ENCODE results near the gene PLEKHB1.
A peak's percentile ranks its signal among the peaks of the same experiment; 100 is the strongest.

PLEKHB1 gene

DNA sequence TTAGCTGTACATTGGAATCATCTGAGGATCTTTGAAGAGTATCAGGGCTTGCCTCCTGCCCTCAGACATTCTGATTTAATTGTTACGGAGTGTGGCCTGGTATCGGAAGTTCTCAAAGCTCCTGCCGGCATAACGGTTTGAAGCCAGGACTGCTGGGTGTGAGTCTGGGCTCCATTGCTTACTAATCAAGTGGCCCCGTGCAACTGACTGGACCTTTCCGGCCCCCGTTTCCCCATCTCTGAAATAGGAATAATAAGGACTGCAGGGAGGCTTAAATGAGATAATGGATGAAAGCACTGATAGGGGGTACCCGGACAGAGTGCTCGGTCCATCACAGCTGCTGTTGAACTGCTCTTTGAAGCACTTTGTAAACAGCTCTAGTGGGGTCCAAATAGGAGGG lies 1.7 kb downstream of the PLEKHB1 start:
- DNase-seq (ENCODE audit: low read depth in 2 of 2) = no peak

DNA sequence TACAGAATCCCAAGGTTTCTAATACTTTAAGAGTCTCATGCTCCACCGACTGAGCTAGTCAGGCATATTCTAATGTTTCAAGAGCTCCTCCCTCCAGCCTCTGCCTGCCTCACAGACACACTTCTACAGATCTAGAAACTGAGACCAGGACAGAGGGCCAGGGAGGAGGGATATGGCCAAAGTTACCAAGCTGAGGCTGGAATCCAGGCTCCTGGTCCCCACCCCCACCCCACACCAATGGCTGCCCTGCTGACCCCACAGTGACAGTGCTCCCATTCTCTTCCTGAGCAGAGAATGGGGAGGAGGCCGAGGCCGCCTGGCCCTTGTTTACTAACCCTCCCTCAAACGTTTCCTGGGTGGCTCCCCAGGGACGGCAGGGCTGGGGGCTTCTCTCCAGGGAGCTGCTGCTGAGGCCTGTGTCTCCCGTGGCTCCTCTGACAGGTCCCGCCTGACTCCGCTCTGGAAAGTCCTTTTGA lies 2.2 kb downstream of the PLEKHB1 start:
- DNase-seq (ENCODE audit: low read depth in 2 of 2) = no peak

DNA sequence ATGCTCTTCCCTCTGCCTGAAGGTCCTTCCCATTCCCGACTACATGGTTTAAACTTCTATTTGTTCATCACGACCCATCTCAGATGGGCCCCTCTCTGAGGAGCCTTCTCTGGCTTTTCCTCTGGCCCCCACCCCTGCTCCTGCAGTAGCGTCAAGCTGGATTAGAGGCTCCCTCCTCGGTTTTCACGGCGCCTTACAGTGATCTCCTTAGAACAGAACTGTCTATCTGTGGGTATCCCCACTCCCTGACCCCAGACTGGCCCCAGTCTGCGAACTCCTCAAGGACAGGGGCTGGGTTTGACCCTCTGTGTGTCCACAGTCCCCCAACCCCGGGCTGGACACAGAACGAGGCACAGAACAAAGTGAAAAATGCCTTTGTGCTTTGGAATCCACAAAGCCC lies 2.8 kb downstream of the PLEKHB1 start:
- DNase-seq (ENCODE audit: low read depth in 2 of 2) = no peak

DNA sequence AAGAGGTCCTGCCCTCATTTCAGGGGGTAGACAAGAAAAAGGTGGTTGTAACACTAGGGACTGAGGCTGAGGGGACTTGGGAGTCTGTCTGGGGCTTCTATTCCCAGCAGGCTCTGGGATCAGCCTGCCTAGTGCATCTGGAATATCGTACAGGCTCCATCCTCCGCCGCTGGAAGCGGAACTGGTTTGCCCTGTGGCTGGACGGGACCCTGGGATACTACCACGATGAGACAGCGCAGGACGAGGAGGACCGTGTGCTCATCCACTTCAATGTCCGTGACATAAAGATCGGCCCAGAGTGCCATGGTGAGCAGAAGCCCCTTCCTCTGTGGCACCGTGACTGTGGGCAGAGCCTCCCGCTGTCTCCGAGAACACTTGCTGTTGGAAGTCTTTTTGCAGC lies 4.0 kb downstream of the PLEKHB1 start:
- DNase-seq (ENCODE audit: low read depth in 2 of 2) = no peak

DNA sequence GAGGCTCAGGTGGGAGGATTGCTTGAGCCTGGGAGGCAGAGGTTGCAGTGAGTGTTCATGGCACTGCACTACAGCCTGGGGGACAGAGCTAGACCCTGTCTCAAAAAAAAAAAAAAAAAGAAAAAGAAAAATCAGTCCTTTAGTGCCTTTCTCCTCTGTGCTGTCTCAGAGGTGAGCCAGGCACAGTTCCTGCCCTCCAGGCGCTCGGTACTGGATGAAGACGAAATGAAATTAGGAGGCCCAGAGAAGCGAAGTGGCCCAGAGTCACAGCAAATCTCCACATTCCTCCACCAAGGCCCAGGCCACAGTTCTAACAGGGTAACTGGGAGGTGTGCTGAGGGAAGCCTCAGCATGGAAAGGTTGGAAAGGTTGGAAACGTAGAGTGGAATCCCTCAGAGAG lies 4.9 kb downstream of the PLEKHB1 start:
- no peak for DNase-seq (ENCODE audit: low read depth in 2 of 2)

DNA sequence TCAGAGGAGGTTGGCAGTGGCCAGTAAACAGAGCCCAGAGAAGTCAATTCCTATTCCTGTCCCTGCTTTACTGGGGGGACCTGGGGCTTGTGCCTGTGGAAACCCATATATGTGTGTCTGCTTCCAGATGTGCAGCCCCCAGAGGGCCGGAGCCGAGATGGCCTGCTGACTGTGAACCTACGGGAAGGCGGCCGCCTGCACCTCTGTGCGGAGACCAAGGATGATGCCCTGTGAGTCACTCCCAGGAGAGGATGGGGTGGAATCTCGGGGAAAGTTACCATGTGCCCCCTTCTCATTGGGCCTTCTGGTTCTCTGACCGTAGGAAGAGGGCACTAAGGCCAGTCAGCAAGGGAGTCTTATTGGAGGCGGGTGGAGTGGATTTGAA lies 5.3 kb downstream of the PLEKHB1 start:
- DNase-seq (ENCODE audit: low read depth in 2 of 2) = no peak

DNA sequence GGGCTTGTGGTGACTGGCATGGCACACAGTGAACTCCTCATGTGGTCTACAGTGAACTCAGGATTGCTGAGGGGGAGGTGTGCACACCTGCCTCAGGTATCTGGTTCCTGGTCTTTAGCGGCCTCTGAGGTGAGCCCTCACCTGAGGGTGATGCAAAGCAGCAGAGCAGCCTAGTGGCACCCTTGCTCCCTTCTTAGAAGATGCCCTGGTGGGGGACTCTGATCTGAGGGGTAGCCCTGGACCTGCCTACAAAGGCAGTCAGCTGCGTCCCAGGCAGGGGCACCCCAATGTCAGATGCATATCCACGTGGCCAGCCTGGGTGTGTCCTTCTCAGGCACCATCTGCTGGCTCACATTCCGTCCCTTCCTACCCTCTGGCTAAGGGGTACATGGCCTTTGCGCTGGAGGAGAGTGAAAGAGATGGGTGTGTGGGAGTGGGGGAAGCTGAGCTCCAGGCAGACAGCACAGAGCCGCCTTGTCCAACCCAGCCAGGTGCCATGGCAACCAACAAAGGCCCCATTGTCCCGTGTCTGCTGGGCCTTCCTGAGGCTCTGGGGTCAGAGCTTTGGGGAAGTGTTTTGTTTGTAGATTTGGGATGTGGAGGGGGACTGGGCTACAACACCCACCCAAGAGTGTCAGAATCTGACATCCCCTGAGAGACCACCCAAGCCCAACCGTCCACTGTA lies 5.8 kb downstream of the PLEKHB1 start:
- no peak for DNase-seq (ENCODE audit: low read depth in 2 of 2)

DNA sequence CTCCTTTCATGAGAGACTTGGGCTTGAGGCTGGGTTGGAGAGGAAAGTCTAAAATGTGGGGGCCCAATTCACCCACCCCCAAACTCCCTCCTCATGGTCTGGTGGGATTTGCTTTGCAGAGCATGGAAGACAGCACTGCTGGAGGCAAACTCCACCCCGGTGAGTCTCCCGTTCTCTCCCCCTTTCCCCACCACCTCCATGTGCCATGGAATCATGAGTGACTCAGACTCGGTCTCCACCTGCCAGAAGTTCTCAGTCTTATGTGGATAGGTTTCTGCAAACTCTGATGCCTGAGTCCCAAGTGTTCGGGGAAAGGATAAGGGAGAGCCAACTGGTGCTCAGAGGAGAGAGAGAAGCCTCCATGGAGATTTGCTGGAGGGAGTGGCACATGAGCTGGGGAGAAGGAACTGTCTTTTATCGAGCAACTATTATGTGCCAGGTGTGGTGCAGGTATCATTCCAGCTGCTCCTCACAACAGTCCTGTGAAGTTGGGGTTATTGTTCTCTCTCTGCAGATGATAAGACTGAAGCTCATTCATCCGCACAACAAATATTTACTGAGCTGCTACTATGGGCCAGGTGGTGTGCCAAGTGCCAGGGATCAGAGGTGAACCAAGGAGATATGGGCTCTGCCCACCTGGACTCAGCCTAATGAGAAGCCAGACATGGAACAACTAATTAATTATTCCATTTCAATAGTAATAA lies 6.6 kb downstream of the PLEKHB1 start:
- DNase-seq (ENCODE audit: low read depth in 2 of 2) = no peak

DNA sequence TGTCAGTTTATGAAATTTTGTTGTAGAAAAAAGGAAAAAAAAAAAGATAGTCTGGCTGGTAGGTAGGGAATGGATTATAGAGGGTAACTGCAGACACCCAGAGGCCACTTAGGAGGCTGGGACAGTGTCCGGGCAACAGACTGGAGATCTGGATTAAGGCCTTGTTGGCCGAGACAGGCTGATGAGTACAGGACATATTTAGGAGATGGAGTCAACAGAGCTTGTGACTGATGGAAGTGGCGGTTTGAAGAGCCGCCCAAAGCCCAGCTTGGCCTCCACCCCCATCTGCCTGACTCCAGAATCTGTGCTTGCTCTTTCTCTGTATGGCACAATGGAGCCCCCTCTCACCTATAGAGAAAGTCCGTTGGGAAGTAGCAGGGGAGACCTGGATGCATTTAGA lies 7.6 kb downstream of the PLEKHB1 start:
- DNase-seq (ENCODE audit: low read depth in 2 of 2) = no peak

DNA sequence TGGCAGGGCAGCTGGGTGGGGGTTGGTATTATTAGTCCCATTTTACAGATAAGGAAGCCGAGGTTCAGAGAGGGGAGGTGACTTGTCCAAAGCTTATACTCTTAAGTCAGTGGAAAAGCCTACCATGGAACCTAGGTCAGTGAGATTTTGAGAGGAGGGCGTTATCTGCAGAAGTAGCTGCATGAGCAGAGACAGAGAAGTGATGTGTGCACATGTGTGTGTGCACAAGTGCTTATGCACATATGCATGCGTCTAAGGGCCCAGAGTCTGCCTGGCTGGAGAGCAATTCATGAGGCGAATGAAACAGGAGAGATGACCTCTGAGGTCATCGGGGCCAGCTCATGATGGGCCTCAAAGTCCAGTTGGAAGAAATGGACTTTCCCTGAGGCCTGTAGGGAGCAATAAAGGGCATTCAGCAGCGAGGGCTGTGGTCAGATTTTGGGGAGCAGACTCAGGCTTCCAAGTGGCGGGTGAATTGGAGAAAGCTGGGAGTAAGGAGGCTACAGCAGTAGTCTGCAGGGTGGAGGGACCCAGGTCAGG lies 8.2 kb downstream of the PLEKHB1 start:
- DNase-seq (ENCODE audit: low read depth in 2 of 2) = no peak

DNA sequence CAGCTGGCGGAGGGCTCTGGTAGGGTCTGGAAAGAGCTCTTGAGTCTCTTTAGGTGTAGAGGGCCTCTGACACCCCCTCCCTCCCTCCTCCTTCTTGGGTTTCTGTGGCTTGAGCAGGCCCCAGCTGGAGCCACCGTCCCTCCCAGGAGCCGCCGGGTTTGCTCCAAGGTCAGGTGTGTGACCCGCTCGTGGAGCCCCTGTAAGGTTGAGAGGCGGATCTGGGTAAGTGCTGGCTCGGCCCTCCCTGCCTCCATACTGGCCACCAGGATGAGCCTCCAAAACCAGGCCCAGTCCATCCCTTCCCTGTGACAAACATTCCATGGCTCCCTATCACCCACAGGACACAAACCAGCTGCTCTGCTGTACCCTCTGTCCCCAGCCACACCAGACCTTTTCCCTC lies 9.3 kb downstream of the PLEKHB1 start:
- DNase-seq (ENCODE audit: low read depth in 2 of 2) = no peak

DNA sequence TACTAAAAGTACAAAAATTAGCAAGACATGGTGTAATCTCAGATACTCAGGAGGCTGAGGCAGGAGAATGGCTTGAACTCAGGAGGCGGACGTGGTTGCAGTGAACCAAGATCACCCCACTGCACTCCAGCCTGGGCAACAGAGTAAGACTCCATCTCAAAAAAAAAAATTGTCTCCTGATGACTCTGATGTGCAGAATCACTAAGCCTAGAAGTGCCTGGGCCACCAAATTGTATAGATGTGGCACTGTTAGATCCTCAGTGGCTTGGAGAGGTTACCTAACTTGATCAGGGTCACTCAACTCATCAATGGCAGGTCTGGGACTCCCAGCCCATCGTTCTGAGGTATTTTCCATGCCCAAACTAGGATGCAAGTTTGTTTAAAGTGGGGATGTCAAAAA lies 10.6 kb downstream of the PLEKHB1 start:
- DNase-seq (ENCODE audit: low read depth in 2 of 2) = no peak

DNA sequence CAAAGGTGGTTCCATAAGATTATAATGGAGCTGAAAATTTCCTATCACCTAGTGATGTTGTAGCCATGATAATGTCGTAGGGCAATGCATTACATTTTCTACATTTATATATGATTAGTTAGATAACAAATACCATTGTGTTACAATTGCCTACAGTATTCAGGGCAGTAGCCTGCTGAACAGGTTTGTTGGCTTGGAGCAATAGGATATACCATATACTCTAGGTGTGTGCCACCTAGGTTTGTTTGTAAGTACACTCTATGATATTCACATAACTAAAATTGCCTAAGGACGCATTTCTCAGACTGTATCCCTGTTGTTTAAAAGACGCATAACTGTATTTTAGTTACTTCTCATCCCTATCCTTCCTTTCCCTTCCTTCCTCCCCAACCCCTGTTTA lies 13.6 kb downstream of the PLEKHB1 start:
- DNase-seq (ENCODE audit: low read depth in 2 of 2) = no peak

DNA sequence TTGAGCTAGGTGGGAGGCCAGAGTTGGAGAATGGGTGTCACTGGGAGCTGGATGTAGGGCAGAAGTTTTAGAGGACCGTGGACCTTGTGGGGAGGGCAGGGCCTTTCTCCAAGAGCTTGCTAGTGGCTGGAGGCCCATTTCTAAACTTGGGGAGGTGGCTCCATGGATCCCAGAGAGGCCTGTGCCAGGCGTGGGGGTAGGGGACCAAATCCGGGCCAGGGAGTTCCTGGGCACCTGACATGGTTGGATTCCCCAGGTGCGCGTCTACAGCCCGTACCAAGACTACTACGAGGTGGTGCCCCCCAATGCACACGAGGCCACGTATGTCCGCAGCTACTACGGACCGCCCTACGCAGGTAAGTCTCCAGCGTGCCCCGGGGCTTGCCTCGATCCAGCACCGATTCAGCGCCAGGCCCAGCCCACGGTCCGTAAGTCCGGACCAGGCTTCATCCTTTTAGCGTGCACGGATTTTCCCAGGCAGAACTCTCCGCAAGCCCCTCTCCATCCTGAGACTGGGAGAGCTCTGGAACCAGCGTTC lies 14.2 kb downstream of the PLEKHB1 start:
- no peak for DNase-seq (ENCODE audit: low read depth in 2 of 2)

DNA sequence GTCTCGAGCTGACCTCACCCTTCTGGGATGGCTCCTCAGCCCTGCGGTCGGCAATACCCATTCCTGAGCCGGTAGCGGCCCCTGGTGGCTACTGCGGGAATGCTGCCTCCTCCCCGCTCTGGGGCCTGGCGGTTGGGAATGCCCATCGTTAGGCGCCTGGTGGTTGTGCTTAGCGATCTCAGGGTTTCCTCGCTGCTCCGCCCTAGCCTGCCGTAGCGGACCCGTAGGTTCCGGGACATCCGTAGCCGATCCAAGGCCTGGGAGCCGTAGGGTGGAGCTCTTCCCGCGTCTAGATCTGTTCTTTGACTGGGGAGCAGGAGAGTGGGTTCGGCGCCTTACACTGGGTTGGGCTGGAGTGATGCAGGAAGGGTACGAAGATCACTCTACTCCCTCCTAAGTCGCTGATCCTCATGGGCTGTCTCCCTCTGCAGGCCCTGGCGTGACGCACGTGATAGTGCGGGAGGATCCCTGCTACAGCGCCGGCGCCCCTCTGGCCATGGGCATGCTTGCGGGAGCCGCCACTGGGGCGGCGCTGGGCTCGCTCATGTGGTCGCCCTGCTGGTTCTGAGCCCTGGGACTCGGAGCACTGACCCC lies 14.8 kb downstream of the PLEKHB1 start:
- DNase-seq (ENCODE audit: low read depth in 2 of 2) = peak; percentile 71 to 84

DNA sequence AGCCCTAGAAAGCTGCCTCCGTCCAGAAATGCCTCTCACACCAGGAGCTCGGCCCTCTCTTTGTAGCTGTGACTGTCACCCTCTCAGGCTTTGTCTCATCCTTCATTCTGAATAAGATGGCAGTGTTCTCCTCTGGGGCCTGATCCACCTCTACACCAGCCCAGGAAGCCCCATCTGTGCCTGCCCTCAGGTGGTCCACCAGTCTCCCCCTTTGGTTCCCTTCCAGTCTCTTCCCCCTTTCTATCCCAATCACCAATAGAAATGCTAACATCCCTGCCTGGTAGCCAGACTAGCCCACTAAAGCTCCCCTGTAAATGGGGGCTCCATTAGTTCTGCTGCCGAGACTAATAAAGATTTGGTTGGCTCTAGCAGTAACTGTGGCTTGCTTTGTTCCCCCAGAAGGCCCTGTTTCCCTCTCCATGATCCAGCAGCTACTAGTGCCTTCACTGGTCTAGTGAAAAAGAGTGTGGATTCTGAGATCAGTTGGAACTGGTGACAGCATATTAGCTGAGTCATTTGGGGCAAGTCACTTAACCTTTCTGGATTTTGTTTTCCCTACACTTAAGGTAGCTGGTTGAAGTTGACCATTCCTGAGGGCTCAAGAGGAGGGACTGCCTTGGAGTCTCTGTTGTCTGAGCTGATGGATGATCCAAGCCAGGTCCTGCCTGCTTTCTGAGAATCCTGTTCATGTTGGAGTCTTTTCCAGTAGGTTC lies 16.2 kb downstream of the PLEKHB1 start:
- DNase-seq (ENCODE audit: low read depth in 2 of 2) = no peak

DNA sequence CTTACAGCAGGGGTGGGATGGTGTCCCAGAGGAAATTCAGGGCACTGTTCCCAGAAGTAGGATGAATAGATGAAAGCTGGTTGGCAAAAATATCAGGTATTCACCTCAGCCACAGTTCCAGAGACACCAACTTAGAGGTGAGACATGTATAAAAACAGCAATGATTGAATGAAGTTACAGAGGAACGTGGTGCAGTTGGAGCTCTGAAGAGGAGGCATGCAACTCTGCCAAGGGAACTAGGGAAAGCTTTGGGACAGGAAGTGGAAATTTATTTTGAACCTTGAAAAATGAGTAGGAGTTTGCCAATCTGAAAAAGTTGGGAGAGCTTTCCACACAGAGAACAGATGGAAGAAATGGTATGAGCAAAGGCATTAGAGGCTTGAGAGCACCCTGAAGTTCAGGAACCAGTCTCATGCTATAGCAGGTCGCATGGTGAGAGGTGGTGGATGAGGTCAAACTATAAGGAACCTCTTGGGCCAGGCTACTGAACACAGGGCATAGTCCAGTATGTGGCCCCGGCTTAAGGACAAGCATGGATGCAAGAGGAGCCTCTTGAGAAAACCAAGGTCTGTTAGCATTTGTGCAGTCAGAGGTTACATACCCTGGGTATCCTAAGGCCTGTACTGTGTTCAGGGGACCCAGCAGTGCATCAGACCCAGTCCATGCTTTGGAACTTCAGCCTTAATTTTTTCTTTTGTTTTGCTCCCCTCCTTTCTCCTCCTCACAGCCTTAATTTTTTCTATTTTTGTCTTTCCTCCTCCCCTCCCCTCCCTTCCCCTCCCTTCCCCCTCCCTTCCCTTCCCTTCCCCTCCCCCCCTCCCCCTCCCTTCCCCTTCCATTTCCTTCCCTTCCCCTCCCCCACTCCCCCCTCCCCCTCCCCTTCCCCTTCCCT lies 17.5 kb downstream of the PLEKHB1 start:
- DNase-seq (ENCODE audit: low read depth in 2 of 2) = no peak

DNA sequence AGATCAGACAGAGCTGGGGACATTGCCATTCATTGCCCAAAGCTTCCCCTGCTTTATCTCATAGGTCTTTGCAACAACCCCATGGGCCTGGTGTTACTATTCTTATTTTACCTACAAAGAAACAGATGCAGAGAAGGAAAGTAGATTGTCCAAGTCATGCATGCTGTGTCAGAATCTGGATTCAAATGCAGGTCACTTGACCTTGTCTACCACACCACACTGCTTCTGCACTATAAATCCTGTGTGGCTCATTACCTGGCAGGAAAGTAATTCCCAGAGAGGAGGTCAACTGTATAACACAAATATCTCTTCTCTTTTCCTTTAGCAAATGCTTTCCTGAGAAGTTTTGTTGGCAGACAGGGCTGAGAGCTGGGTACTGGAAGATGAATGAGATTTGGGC lies 18.5 kb downstream of the PLEKHB1 start:
- DNase-seq (ENCODE audit: low read depth in 2 of 2) = no peak

DNA sequence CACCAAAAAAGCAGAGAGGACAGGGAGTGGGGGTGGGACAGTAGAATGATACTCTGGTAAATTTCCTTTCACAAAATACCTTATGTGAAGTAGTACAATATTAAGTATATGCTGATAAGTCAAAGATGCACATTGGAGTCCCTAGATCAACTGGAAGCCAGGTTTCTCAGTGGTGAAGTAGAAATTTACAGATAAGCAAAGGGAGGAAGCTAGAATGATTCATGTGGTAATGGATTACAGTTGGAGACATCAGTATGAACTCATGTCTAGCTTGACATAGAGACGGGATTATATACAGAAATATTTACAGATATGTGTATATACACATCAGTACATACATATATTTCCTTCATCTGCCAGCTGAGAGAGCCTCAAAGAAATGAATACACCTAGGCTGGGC lies 21.5 kb downstream of the PLEKHB1 start:
- DNase-seq (ENCODE audit: low read depth in 2 of 2) = no peak

DNA sequence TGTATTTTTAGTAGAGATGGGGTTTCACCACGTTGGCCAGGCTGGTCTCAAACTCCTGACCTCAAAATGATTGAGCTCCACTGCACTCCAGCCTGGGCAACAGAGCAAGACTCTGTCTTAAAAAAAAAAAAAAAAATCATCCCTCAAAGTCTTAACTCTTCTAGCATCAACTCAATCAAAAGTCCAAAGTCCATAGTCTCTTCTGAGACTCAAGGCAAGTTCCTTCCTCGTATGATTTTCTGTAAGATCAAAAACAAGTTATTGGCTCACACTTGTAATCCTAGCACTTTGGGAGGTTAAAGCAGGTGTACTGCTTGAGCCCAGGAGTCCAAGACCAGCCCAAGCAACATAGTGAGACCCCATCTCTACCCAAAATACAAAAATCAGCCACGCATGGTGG lies 24.4 kb downstream of the PLEKHB1 start:
- no peak for DNase-seq (ENCODE audit: low read depth in 2 of 2)

DNA sequence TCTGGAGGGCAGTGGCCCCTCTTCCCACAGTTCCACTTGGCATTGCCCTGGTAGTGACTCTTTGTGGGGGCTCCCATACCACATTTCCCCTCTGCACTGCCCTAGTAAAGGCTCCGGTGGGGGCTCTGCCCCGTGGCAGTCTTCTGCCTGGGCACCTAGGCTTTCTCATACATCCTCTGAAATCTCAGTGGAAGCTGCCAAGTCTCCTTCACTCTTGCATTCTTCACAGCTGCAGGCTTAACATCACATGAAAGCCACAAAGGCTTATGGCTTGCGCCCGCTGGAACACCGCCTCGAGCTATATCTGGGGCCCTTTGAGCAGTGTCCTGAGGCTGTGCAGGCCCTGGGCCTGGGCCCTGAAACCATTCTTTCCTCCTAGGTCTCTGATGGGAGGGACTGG lies 25.3 kb downstream of the PLEKHB1 start:
- no peak for DNase-seq (ENCODE audit: low read depth in 2 of 2)
